Breast epithelium (tissue), 4 donors: ENCODE measurements around the gene UNK. TPM values are rescaled to one million over a fixed set of nuclear protein-coding genes. Genes with fewer than 3 reads are reported as not detected.

Experiments used
- DNase-seq, 2 donors: peaks; one replicate each; pipeline ENCODE4 v3.0.0-alpha.2; 2019; ENCODE audit warnings: low spot score in 2 of 2
- H3K27ac ChIP-seq, 2 donors: fragments of 200-600 bp; sonication (generic) in 1 of 2; one replicate each; pipeline ENCODE4 v1.5.1; 2016 to 2019; ENCODE audit warnings: mild to moderate bottlenecking in 1 of 2
- H3K27me3 ChIP-seq, 2 donors: fragments of 200-600 bp; sonication (generic) in 1 of 2; one replicate each; pipeline versions ENCODE4 v1.5.1 to v1.6.0; 2017 to 2019; ENCODE audit warnings: control low read depth in 1 of 2, mild to moderate bottlenecking in 1 of 2
- H3K36me3 ChIP-seq: fragments of 200-600 bp; one replicate; pipeline ENCODE4 v1.5.1; 2019
- H3K4me1 ChIP-seq, 2 donors: fragments of 200-600 bp; sonication (generic); one replicate each; pipeline ENCODE4 v1.5.1; 2016 to 2019; ENCODE audit warnings: control low read depth in 1 of 2
- H3K4me3 ChIP-seq, 3 donors: fragments of 200-600 bp; sonication (generic); 1 replicate in 2 of 3; 2 replicates in 1 of 3; pipeline ENCODE4 v1.5.1; 2016 to 2019; ENCODE audit warnings: mild to moderate bottlenecking in 3 of 3, moderate library complexity in 2 of 3
- H3K9me3 ChIP-seq, 2 donors: fragments of 200-600 bp; sonication (generic) in 1 of 2; one replicate each; pipeline ENCODE4 v1.5.1; 2016 to 2019; ENCODE audit warnings: control low read depth in 1 of 2
- POLR2A ChIP-seq: fragments of 450-650 bp; IDR thresholded peaks from one replicate; pipeline ENCODE4 v1.6.1; 2016; ENCODE audit warnings: antibody characterized with exemption, mild to moderate bottlenecking, moderate library complexity
- POLR2AphosphoS5 ChIP-seq, 3 donors: sonication (generic); formaldehyde crosslinking; IDR thresholded peaks; one replicate each; pipeline ENCODE4 v1.6.1; 2017; ENCODE audit warnings: antibody characterized with exemption in 3 of 3
- intact Hi-C: fragments of 100-400 bp; cut with DNase I; formaldehyde crosslinking; loops from one replicate; pipeline ENCODE4 v1.15.1; 2023; ENCODE audit warnings: low total_unique reads
- total RNA-seq, 3 donors: library from RNA; depleted of rRNA; stranded (reverse); fragments of >200 nt; gene quantifications; one replicate each; pipeline ENCODE4 v1.1.0, GENCODE V29; 2016
- TF ChIP-seq, protein P1 (sequence below), 3 donors: fragments of 450-650 bp; IDR thresholded peaks; one replicate each; pipeline ENCODE4 v1.5.1; 2016 to 2017; ENCODE audit warnings: antibody characterized with exemption in 3 of 3, mild to moderate bottlenecking in 3 of 3, moderate library complexity in 3 of 3

UNK gene
- total RNA-seq, 3 donors from 2014 or later: 18.7 to 43.3 (median 28.5) TPM

DNA sequence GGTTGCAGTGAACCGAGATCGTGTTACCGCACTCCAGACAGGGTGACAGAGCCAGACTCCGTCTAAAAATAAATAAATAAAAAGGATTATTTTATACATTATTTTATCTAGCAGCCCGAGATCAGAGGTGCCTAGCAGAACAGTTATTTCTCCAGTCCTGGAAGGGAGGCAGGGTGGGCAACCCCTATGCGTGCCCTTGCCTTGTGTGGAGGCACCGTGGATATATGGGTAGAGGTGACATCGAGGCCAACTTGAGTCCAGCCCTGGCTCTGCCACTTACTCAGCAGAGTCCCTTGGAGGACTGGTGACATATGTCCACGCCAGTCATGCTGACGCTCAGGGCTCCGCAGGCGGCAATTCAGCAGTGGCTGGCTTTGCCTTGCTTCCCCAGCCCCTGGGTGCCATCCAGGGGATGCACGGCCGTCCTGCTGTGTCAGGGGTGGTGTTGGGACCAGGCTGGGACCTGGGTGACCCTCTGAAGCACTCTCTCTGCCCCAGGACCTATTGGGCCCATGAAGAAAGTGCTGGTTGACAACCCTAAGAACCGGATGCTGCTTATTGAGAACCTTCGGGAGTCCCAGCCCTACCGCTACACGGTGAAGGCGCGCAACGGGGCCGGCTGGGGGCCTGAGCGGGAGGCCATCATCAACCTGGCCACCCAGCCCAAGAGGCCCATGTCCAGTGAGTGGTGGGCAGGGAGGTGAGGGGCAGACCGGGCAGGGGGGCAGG, 32.8 kb upstream of the UNK start:
- DNase-seq: no peak
- Histone ChIP-seq H3K9me3 (no peaks in the 10 kb centered on the region), H3K36me3 (peaks cover 5% of the 10 kb centered on the region), H3K27me3 (no peaks in the 10 kb centered on the region), H3K4me3 (no peak overlapping the region), H3K4me1 (peaks cover 0 to 5% of the 10 kb centered on the region in 2 donors), H3K27ac (no peak overlapping the region)
- TF ChIP-seq, protein P1, sequence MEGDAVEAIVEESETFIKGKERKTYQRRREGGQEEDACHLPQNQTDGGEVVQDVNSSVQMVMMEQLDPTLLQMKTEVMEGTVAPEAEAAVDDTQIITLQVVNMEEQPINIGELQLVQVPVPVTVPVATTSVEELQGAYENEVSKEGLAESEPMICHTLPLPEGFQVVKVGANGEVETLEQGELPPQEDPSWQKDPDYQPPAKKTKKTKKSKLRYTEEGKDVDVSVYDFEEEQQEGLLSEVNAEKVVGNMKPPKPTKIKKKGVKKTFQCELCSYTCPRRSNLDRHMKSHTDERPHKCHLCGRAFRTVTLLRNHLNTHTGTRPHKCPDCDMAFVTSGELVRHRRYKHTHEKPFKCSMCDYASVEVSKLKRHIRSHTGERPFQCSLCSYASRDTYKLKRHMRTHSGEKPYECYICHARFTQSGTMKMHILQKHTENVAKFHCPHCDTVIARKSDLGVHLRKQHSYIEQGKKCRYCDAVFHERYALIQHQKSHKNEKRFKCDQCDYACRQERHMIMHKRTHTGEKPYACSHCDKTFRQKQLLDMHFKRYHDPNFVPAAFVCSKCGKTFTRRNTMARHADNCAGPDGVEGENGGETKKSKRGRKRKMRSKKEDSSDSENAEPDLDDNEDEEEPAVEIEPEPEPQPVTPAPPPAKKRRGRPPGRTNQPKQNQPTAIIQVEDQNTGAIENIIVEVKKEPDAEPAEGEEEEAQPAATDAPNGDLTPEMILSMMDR (IDR thresholded peaks at IDR 0.05): no peak
- no peak for TF ChIP-seq POLR2A
- TF ChIP-seq POLR2AphosphoS5 (IDR thresholded peaks at IDR 0.05): no peak
- intact Hi-C loops: no loop called here

DNA sequence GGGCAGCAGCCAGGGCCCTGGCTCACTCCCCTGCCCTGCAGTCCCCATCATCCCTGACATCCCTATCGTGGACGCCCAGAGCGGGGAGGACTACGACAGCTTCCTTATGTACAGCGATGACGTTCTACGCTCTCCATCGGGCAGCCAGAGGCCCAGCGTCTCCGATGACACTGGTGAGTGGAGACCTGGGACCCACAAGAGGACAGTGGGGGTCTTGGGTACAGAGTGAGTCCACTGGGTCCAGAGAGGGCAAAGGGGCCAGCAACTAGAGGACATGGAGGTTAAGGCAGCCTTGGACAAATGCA, 32.2 kb upstream of the UNK start:
- Histone ChIP-seq H3K4me3 (no peak overlapping the region), H3K27ac (peak overlapping the region in 1 of 2 donors; percentile 19), H3K4me1 (peaks cover 0 to 5% of the 10 kb centered on the region in 2 donors), H3K9me3 (no peaks in the 10 kb centered on the region), H3K27me3 (no peaks in the 10 kb centered on the region), H3K36me3 (peaks cover 5% of the 10 kb centered on the region)
- no peak for DNase-seq
- no peak for TF ChIP-seq POLR2A
- no peak for TF ChIP-seq POLR2AphosphoS5 (IDR thresholded peaks at IDR 0.05)
- TF ChIP-seq, protein P1 (IDR thresholded peaks at IDR 0.05): no peak
- intact Hi-C loops: no loop called here

DNA sequence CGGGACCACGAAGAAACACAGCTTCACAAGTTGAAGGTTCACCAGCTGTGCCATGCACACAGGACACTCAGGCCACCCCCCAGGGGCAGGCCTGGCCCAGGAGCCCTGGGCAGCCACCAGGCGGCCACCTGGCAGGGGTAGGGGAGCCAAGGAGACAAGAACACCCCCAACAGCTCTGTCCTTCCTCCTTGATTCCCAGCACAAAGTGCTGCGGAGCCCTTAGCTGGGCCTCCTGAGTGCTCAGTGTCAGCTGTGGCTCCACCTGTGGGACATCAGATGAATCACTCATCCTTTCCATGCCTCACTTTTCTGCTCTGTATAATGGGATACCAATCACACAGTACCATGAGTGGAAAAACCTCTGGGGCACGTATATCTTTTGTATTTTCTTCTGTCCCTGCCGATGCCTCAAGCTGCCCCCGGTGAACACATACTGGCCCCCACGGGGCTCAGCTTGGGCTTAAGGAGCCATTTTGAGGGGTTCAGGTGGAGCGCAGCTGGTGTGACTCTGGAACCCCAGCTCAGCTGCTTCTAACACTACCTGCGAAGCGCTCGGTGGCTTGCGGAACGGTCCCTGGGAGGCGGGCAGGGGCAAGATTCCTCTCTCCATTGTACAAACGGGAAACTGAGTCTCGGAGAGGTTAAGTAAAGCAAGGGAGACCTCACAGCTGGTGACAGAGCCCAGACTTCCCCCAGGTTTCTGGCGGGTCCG, 31.6 kb upstream of the UNK start:
- no peaks in the 10 kb centered on the region for H3K27me3 ChIP-seq
- peak overlapping the region in 1 of 2 donors; percentile 22 for H3K27ac ChIP-seq
- DNase-seq: no peak
- peaks cover 0 to 5% of the 10 kb centered on the region in 2 donors for H3K4me1 ChIP-seq
- intact Hi-C loops: no loop called here
- H3K9me3 ChIP-seq: no peaks in the 10 kb centered on the region
- peaks cover 5% of the 10 kb centered on the region for H3K36me3 ChIP-seq
- TF ChIP-seq, protein P1 (IDR thresholded peaks at IDR 0.05): no peak
- no peak for TF ChIP-seq POLR2AphosphoS5 (IDR thresholded peaks at IDR 0.05)
- peak overlapping the region; percentile 34 to 67 (median 41) for H3K4me3 ChIP-seq

DNA sequence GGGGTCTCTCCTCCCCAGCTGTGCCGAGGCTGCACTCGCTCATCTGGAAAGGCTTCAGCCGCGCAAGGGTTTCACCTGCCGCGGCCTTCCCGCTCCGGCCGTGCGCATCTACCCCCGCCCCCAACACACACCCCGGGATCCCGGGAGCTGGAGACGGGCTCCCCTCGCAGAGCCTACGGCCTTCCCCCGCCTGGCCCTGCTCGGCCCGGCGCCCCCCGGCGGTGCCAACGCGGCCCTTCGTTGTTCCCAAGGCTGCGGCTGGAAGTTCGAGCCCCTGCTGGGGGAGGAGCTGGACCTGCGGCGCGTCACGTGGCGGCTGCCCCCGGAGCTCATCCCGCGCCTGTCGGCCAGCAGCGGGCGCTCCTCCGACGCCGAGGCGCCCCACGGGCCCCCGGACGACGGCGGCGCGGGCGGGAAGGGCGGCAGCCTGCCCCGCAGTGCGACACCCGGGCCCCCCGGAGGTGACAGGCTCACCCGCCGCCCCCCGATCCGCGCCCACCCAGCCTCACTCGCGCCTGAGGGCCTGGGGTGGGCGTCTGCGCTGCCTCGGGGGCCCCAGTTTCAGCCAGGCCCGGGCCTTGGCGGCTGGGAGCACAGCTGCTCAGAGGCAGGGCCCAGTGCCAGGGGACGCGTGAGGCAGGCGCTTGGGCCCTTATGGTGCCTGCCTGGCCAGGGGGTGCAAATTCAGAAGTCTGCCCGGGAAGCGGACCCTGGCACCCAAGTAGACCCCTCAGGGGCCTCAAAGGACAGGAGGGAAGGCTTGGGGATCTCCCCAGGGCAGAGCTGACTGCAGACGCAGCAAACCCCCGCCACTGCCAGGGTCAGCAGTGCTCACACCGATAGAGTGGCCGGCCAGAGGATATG, 30.9 kb upstream of the UNK start:
- H3K4me1 ChIP-seq: peaks cover 0 to 5% of the 10 kb centered on the region in 2 donors
- intact Hi-C loops: loop anchor here (2.0 kb wide), 1 partner anchor 245 kb away; no protein-coding TSS in a partner anchor
- peak overlapping the region; percentile 34 to 67 (median 41) for H3K4me3 ChIP-seq
- no peaks in the 10 kb centered on the region for H3K9me3 ChIP-seq
- no peak for DNase-seq
- H3K27me3 ChIP-seq: no peaks in the 10 kb centered on the region
- H3K27ac ChIP-seq: peak overlapping the region; percentile 22 to 25
- no peak for TF ChIP-seq POLR2AphosphoS5 (IDR thresholded peaks at IDR 0.05)
- TF ChIP-seq, protein P1 (IDR thresholded peaks at IDR 0.05): peak in 1 of 3 donors; percentile 20
- H3K36me3 ChIP-seq: peaks cover 5% of the 10 kb centered on the region
